Keratinocyte (primary cell): Measurements from ENCODE around the gene FGFBP1. TPM values are rescaled to one million over a fixed set of nuclear protein-coding genes. Genes with fewer than 3 reads are reported as not detected.

Experiments
- DNase-seq: peaks from one replicate; pipeline ENCODE4 v3.0.0-alpha.2; 2011; ENCODE audit warnings: low read depth, missing footprints, low spot score
- FAIRE-seq: peaks from 2 replicates; lab custom pipeline; 2011; peaks lifted over from hg19 to GRCh38; lab: Jason Lieb, UNC
- H2AFZ ChIP-seq: 2 replicates; pipeline ENCODE4 v1.6.0; 2012; ENCODE audit warnings: low read length, control low read depth, inconsistent platforms; ENCODE audit not compliant: control insufficient read depth
- H3K27ac ChIP-seq: 2 replicates; pipeline ENCODE4 v1.5.1; 2011; ENCODE audit warnings: low read length; ENCODE audit not compliant: control insufficient read depth, insufficient read depth
- H3K27me3 ChIP-seq: 3 replicates; pipeline ENCODE4 v1.6.0; 2011; ENCODE audit warnings: low read length; ENCODE audit not compliant: control insufficient read depth, insufficient read depth; ENCODE audit errors: extremely low read depth
- H3K36me3 ChIP-seq, 2 experiments: 2 replicates in 1 of 2; 3 replicates in 1 of 2; pipeline ENCODE4 v1.5.1; 2011; ENCODE audit warnings: low read length in 2 of 2, mild to moderate bottlenecking in 1 of 2; ENCODE audit not compliant: control insufficient read depth in 2 of 2, insufficient read depth in 2 of 2; ENCODE audit errors: extremely low read depth in 1 of 2
- H3K4me1 ChIP-seq: 3 replicates; pipeline ENCODE4 v1.5.1; 2011; ENCODE audit warnings: low read length; ENCODE audit not compliant: control insufficient read depth, insufficient read depth; ENCODE audit errors: extremely low read depth
- H3K4me2 ChIP-seq: 3 replicates; pipeline ENCODE4 v1.6.0; 2011; ENCODE audit warnings: low read depth, low read length; ENCODE audit not compliant: control insufficient read depth, insufficient read depth; ENCODE audit errors: extremely low read depth
- H3K4me3 ChIP-seq, 3 experiments: fragments of 200-600 bp in 1 of 3; sonication (generic) in 1 of 3; 2 replicates in 2 of 3; 3 replicates in 1 of 3; pipeline ENCODE4 v1.5.1; 2011 to 2016; ENCODE audit warnings: low read length in 3 of 3, mild to moderate bottlenecking in 3 of 3, control low read depth in 2 of 3, inconsistent platforms in 1 of 3, low read depth in 1 of 3, mixed read lengths in 1 of 3, mixed run types in 1 of 3, moderate library complexity in 1 of 3; ENCODE audit not compliant: control insufficient read depth in 2 of 3, insufficient read depth in 2 of 3; ENCODE audit errors: extremely low read depth in 1 of 3
- H3K79me2 ChIP-seq: 2 replicates; pipeline ENCODE4 v1.6.0; 2012; ENCODE audit warnings: low read length; ENCODE audit not compliant: control insufficient read depth, insufficient read depth
- H3K9ac ChIP-seq: 3 replicates; pipeline ENCODE4 v1.6.0; 2011; ENCODE audit warnings: low read length; ENCODE audit not compliant: control insufficient read depth, insufficient read depth; ENCODE audit errors: extremely low read depth
- H3K9me1 ChIP-seq: 3 replicates; pipeline ENCODE4 v1.6.0; 2011; ENCODE audit warnings: low read length; ENCODE audit not compliant: control insufficient read depth, insufficient read depth; ENCODE audit errors: extremely low read depth
- H3K9me3 ChIP-seq: 2 replicates; pipeline ENCODE4 v1.5.1; 2012; ENCODE audit warnings: low read depth, low read length; ENCODE audit not compliant: control insufficient read depth
- H4K20me1 ChIP-seq: 3 replicates; pipeline ENCODE4 v1.6.0; 2011; ENCODE audit warnings: low read length; ENCODE audit not compliant: control insufficient read depth, insufficient read depth; ENCODE audit errors: extremely low read depth
- CTCF ChIP-seq, 3 experiments: IDR thresholded peaks in 1 of 3; conservative IDR thresholded peaks in 1 of 3; optimal IDR thresholded peaks in 1 of 3; 2 replicates in 2 of 3; 3 replicates in 1 of 3; pipeline versions ENCODE3 to v1.5.1; 2011; ENCODE audit warnings: low read length in 3 of 3, mild to moderate bottlenecking in 3 of 3, moderate library complexity in 2 of 3, control low read depth in 1 of 3, inconsistent platforms in 1 of 3; ENCODE audit not compliant: insufficient read depth in 2 of 3; ENCODE audit errors: extremely low read depth in 1 of 3
- EZH2 ChIP-seq: IDR thresholded peaks from one replicate; pipeline ENCODE4 v1.6.1; 2012; ENCODE audit warnings: inconsistent platforms, mild to moderate bottlenecking, low read length, moderate library complexity
- dilution Hi-C: fragments of 300-500 bp; cut with MboI; formaldehyde crosslinking; loops from one replicate; pipeline ENCODE4 v1.7.0; 2020; ENCODE audit warnings: low sequenced_read_pairs; ENCODE audit not compliant: extremely low pct_ligation_motif_present
- polyA plus RNA-seq, 5 experiments: library from polyadenylated mRNA; depleted of rRNA in 3 of 5; stranded (reverse) in 3 of 5; stranded (forward) in 1 of 5; unstranded in 1 of 5; fragments of >200 nt; gene quantifications; 1 replicate in 1 of 5; 2 replicates in 3 of 5; 3 replicates in 1 of 5; pipeline versions ENCODE4 v1.2.1 to v1.2.3, GENCODE V29; 2011 to 2012; ENCODE audit warnings: missing spikeins in 2 of 5, low read depth in 1 of 5, low replicate concordance in 1 of 5

FGFBP1 gene
- polyA plus RNA-seq, 1 donor (not counting 4 experiments of a cell fraction or from before 2014, with no cell fraction given): 2,189 TPM

GRCh38 chr4:15925830-15926229 lies 12.7 kb downstream of the FGFBP1 start:
- DNase-seq: no peak
- H3K79me2 ChIP-seq: no peaks in the 10 kb centered on the region
- dilution Hi-C loops: no loop called here
- H3K4me1 ChIP-seq: peaks cover 22% of the 10 kb centered on the region
- peak; percentile 64 for FAIRE-seq
- H3K27ac ChIP-seq: no peak overlapping the region
- no peak overlapping the region for H3K4me2 ChIP-seq
- no peaks in the 10 kb centered on the region for H3K9me1 ChIP-seq
- no peak overlapping the region for H2AFZ ChIP-seq
- no peak overlapping the region for H3K9ac ChIP-seq
- TF ChIP-seq CTCF (optimal IDR thresholded peaks at IDR 0.05 in 1 of 3, IDR thresholded peaks at IDR 0.05 in 1 of 3, conservative IDR thresholded peaks at IDR 0.05 in 1 of 3; ENCODE audit: extremely low read depth in 1 of 3, insufficient read depth in 2 of 3, low read length in 3 of 3) (no peak), EZH2 (no peak)
- no peak overlapping the region for H3K4me3 ChIP-seq
- no peaks in the 10 kb centered on the region for H3K27me3 ChIP-seq
- no peaks in the 10 kb centered on the region for H4K20me1 ChIP-seq
- no peaks in the 10 kb centered on the region for H3K9me3 ChIP-seq
- peaks cover 0 to 4% of the 10 kb centered on the region in 2 experiments for H3K36me3 ChIP-seq

GRCh38 chr4:15921592-15921932 lies 17.0 kb downstream of the FGFBP1 start:
- Histone ChIP-seq H3K4me1 (peaks cover 59% of the 10 kb centered on the region), H3K9me3 (no peaks in the 10 kb centered on the region), H2AFZ (no peak overlapping the region), H3K27me3 (no peaks in the 10 kb centered on the region), H3K9me1 (no peaks in the 10 kb centered on the region), H4K20me1 (no peaks in the 10 kb centered on the region), H3K27ac (peak overlapping the region; percentile 84), H3K79me2 (no peaks in the 10 kb centered on the region), H3K4me2 (peak overlapping the region; percentile 3), H3K36me3 (peaks cover 2 to 8% of the 10 kb centered on the region in 2 experiments), H3K4me3 (no peak overlapping the region), H3K9ac (no peak overlapping the region)
- DNase-seq: no peak
- dilution Hi-C loops: no loop called here
- FAIRE-seq: no peak
- no peak for TF ChIP-seq EZH2
- no peak for TF ChIP-seq CTCF (optimal IDR thresholded peaks at IDR 0.05 in 1 of 3, IDR thresholded peaks at IDR 0.05 in 1 of 3, conservative IDR thresholded peaks at IDR 0.05 in 1 of 3; ENCODE audit: extremely low read depth in 1 of 3, insufficient read depth in 2 of 3, low read length in 3 of 3)
